ENCODE data around the gene SSU72.
"Not testable (repeated sequence)": the region's sequence is repeated elsewhere in the genome, so short reads cannot be mapped to it uniquely, and the experiment has no call there.

- not testable (repeated sequence) for TF ChIP-seq CTCF, EZH2phosphoT487 (IDR thresholded peaks at IDR 0.05)
Observed at GRCh38 chr1:1557688-1558087, 17.0 kb downstream of the SSU72 start.

Measured in neural progenitor cell (in vitro differentiated cells).